ENCODE measurements around the gene STXBP6. TPM values are rescaled to one million over a fixed set of nuclear protein-coding genes. Genes with fewer than 3 reads are reported as not detected.
"Not testable (repeated sequence)": the region's sequence is repeated elsewhere in the genome, so short reads cannot be mapped to it uniquely, and the experiment has no call there.

STXBP6 gene
- total and polyA plus RNA-seq, 7 experiments from 2014 or later = not detected

DNA sequence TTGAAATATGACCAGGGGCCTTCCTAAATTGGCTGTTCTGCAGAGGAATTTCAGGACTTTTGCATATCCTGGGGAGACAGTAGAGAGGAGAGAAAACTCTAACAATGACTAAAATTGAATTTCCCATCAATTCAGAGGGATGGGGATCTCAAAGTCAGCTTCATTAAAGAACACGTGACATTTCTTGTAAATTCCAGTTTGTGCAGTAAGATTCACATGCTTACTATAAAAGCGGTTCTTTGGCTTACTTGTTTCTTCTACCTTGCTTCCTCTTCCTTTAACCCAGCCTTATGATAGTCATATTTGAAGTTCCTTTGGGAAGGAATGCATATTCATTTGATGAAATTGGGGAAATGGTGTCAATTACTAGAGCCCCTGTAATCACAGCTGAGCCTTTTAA lies 272.3 kb downstream of the STXBP6 start:
- no peaks in the 10 kb centered on the region for H3K4me1 ChIP-seq (ENCODE audit: control insufficient read depth in 2 of 2, insufficient read depth in 2 of 2, low read length in 2 of 2)
- no peak overlapping the region for H3K27ac Mint-ChIP-seq
- H3K27me3 Mint-ChIP-seq = peaks cover 5 to 34% (median 13%) of the 10 kb centered on the region in 5 donors
- POLR2A ChIA-PET = no interaction called here
- H3K9me3 ChIP-seq (ENCODE audit: control insufficient read depth in 2 of 3, low read length in 3 of 3) = no peaks in the 10 kb centered on the region
- H3K27ac ChIP-seq (ENCODE audit: low read depth, low read length) = no peak overlapping the region
- H3K36me3 Mint-ChIP-seq = no peaks in the 10 kb centered on the region
- H3K36me3 ChIP-seq (ENCODE audit: control insufficient read depth in 2 of 3, insufficient read depth in 3 of 3, low read length in 3 of 3) = no peaks in the 10 kb centered on the region
- peaks cover 0 to 2% (median 0%) of the 10 kb centered on the region in 11 donors for H3K9me3 Mint-ChIP-seq
- ATAC-seq (no peak), DNase-seq (no peak)
- H3K4me1 Mint-ChIP-seq = no peaks in the 10 kb centered on the region
- no peak overlapping the region for H3K4me3 Mint-ChIP-seq
- intact Hi-C loops (cut with micrococcal nuclease) = no loop called here
- H3K4me3 ChIP-seq (ENCODE audit: low read length) = no peak overlapping the region
- CTCF ChIA-PET = no interaction called here
- H3K27me3 ChIP-seq (ENCODE audit: control insufficient read depth in 2 of 2, insufficient read depth in 2 of 2, low read length in 2 of 2) = no peaks in the 10 kb centered on the region

DNA sequence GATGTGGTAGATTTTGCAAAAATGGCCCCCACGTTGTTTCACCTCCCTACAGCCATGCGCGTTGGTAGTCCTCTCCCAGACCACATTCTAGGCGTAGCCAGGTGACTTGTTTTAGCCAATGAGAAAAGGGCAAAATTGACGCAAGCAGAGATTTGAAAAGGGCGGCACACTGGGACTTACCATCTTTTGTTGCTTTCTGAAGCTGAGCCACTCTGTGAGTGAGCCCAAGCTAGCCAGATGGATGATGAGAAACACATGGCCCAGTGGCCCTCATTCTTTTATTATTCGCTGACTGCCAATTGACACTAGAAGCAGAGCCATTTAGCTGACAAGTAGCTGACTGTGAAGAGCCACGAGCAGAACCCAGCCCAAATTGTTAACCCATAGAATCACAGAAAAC lies 274.0 kb downstream of the STXBP6 start:
- H3K27me3 Mint-ChIP-seq = peaks cover 8 to 50% (median 27%) of the 10 kb centered on the region in 5 donors
- H3K4me1 Mint-ChIP-seq = no peaks in the 10 kb centered on the region
- no peaks in the 10 kb centered on the region for H3K36me3 ChIP-seq (ENCODE audit: control insufficient read depth in 2 of 3, insufficient read depth in 3 of 3, low read length in 3 of 3)
- H3K27ac ChIP-seq (ENCODE audit: low read depth, low read length) = no peak overlapping the region
- no peaks in the 10 kb centered on the region for H3K9me3 ChIP-seq (ENCODE audit: control insufficient read depth in 2 of 3, low read length in 3 of 3)
- H3K4me1 ChIP-seq (ENCODE audit: control insufficient read depth in 2 of 2, insufficient read depth in 2 of 2, low read length in 2 of 2) = no peaks in the 10 kb centered on the region
- intact Hi-C loops (cut with micrococcal nuclease) = no loop called here
- no peaks in the 10 kb centered on the region for H3K27me3 ChIP-seq (ENCODE audit: control insufficient read depth in 2 of 2, insufficient read depth in 2 of 2, low read length in 2 of 2)
- peaks cover 0 to 5% (median 3%) of the 10 kb centered on the region in 11 donors for H3K9me3 Mint-ChIP-seq
- ATAC-seq (no peak), DNase-seq (no peak)
- POLR2A ChIA-PET = no interaction called here
- H3K36me3 Mint-ChIP-seq = no peaks in the 10 kb centered on the region
- CTCF ChIA-PET = no interaction called here
- H3K4me3 Mint-ChIP-seq = no peak overlapping the region
- no peak overlapping the region for H3K27ac Mint-ChIP-seq
- no peak overlapping the region for H3K4me3 ChIP-seq (ENCODE audit: low read length)

DNA sequence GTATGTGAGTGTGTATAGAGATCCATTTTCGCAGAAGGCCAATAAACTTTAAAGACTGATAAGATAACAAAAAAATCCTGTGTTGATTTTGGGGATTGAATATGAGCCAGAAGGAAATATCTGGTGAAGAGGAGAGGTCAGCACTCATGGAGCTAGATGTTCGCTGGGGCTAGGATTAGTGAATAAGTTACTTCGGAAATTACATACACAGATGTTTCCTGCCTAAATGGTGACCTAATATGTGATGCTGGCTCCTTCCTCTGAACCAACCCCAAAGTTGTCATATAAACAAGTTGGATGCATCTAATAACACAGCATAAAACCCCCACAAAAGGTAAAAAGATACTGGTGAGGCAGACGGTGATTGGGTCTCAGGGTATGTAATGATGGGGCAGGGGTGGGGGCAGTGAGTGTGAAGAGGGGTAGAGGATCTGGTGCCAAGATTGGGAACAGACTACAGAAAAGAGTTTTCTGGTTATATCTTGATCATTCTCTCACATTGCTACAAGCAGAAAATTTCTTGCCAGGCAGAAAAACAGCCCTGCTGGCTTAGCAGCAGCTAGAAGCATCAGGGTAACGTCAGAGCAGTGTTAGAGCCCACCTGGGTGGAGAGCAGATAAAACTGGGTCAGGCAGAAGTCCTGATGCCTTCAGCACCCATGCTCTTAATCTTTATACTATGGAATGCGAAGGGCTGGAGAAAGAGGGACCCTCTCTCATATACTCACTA lies 275.6 kb downstream of the STXBP6 start:
- ATAC-seq (no peak), DNase-seq (no peak)
- Histone ChIP-seq H3K36me3 (ENCODE audit: control insufficient read depth in 2 of 3, insufficient read depth in 3 of 3, low read length in 3 of 3) (no peaks in the 10 kb centered on the region), H3K27me3 (ENCODE audit: control insufficient read depth in 2 of 2, insufficient read depth in 2 of 2, low read length in 2 of 2) (no peaks in the 10 kb centered on the region), H3K4me1 (ENCODE audit: control insufficient read depth in 2 of 2, insufficient read depth in 2 of 2, low read length in 2 of 2) (no peaks in the 10 kb centered on the region), H3K27ac (ENCODE audit: low read depth, low read length) (no peak overlapping the region), H3K9me3 (ENCODE audit: control insufficient read depth in 2 of 3, low read length in 3 of 3) (no peaks in the 10 kb centered on the region), H3K4me3 (ENCODE audit: low read length) (no peak overlapping the region)
- Mint-ChIP-seq H3K36me3 (no peaks in the 10 kb centered on the region), H3K27me3 (peaks cover 14 to 58% (median 35%) of the 10 kb centered on the region in 5 donors), H3K27ac (no peak overlapping the region), H3K4me3 (no peak overlapping the region), H3K9me3 (peaks cover 0 to 21% (median 6%) of the 10 kb centered on the region in 11 donors), H3K4me1 (no peaks in the 10 kb centered on the region)
- ChIA-PET CTCF (no interaction called here), POLR2A (no interaction called here)
- intact Hi-C loops (cut with micrococcal nuclease) = no loop called here

DNA sequence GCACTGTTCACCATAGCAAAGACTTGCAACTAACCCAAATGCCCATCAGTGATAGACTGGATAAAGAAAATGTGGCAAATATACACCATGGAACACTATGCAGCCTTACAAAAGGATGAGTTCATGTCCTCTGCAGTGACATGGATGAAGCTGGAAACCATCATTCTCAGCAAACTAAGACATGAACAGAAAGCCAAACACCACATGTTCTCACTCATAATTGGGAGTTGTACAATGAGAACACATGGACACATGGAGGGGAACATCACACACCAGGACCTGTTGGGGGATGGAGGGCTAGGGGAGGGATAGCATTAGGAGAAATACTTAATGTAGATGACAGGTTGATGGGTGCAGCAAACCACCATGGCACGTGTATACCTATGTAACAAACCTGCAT lies 276.4 kb downstream of the STXBP6 start:
- H3K4me3 ChIP-seq (ENCODE audit: low read length); H3K27me3 ChIP-seq (ENCODE audit: control insufficient read depth in 2 of 2, insufficient read depth in 2 of 2, low read length in 2 of 2); DNase-seq; H3K27ac Mint-ChIP-seq; CTCF ChIA-PET; H3K4me1 Mint-ChIP-seq; ATAC-seq; POLR2A ChIA-PET; intact Hi-C loops (cut with micrococcal nuclease); H3K36me3 ChIP-seq (ENCODE audit: control insufficient read depth in 2 of 3, insufficient read depth in 3 of 3, low read length in 3 of 3); H3K27ac ChIP-seq (ENCODE audit: low read depth, low read length); H3K4me3 Mint-ChIP-seq; H3K9me3 ChIP-seq (ENCODE audit: control insufficient read depth in 2 of 3, low read length in 3 of 3); H3K4me1 ChIP-seq (ENCODE audit: control insufficient read depth in 2 of 2, insufficient read depth in 2 of 2, low read length in 2 of 2); H3K36me3 Mint-ChIP-seq: not testable (repeated sequence)
- Mint-ChIP-seq H3K27me3 (peaks cover 18 to 62% (median 35%) of the 10 kb centered on the region in 5 donors), H3K9me3 (peaks cover 0 to 21% (median 6%) of the 10 kb centered on the region in 11 donors)

DNA sequence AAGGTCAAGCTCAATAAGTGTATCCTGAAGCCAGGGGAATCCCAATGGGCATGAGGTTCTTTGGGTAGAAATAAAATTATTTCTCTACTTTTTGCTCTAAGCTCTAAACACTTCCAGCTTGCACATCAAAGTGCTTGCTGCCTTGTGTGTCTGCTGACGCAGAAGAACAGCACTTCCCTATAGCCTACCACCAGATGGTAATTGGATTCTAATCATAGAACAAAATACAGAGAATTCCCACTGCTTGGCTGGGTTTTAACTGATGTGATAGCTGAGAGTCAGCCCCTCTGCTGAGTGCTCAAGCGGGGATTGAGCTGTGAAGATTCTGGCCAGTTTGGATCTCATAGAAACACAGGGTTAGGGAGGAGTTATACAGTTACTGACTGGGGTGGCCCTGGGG lies 283.5 kb downstream of the STXBP6 start:
- Mint-ChIP-seq H3K27me3 (peaks cover 10 to 61% (median 49%) of the 10 kb centered on the region in 5 donors), H3K27ac (no peak overlapping the region)
- POLR2A ChIA-PET = no interaction called here

DNA sequence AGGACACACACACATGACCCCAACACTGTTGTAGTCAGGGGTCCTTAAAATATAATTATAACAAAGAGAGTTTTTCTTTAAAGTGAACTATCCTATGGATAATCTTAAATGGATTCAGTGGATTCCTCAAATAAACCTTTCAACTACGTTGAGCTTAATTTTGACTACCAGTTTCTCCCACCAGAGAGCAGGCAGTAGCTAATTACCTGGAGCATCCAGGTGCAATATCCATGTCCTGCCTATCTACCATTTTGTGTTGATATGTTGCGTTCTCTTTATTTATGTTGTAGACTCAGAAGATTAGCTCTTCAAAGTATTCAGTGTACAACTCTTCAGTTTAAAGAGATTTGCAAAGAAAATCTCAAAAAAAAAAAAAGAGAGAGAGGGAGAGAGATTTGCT lies 288.8 kb downstream of the STXBP6 start:
- no peak overlapping the region for H3K4me3 ChIP-seq (ENCODE audit: low read length)
- no peak overlapping the region for H3K27ac ChIP-seq (ENCODE audit: low read depth, low read length)
- H3K27me3 ChIP-seq (ENCODE audit: control insufficient read depth in 2 of 2, insufficient read depth in 2 of 2, low read length in 2 of 2) = no peaks in the 10 kb centered on the region
- CTCF ChIA-PET = no interaction called here
- no peak for ATAC-seq
- no peaks in the 10 kb centered on the region for H3K9me3 ChIP-seq (ENCODE audit: control insufficient read depth in 2 of 3, low read length in 3 of 3)
- no peak for DNase-seq
- no peaks in the 10 kb centered on the region for H3K36me3 ChIP-seq (ENCODE audit: control insufficient read depth in 2 of 3, insufficient read depth in 3 of 3, low read length in 3 of 3)
- no peaks in the 10 kb centered on the region for H3K4me1 ChIP-seq (ENCODE audit: control insufficient read depth in 2 of 2, insufficient read depth in 2 of 2, low read length in 2 of 2)
- Mint-ChIP-seq H3K27ac (no peak overlapping the region), H3K4me3 (no peak overlapping the region), H3K36me3 (peaks cover 0 to 4% (median 0%) of the 10 kb centered on the region in 5 donors), H3K27me3 (peaks cover 16 to 52% (median 44%) of the 10 kb centered on the region in 5 donors), H3K9me3 (peaks cover 0 to 12% (median 6%) of the 10 kb centered on the region in 11 donors), H3K4me1 (no peaks in the 10 kb centered on the region)
- intact Hi-C loops (cut with micrococcal nuclease) = no loop called here
- POLR2A ChIA-PET = no interaction called here

More for the DNA sequence above, 283.5 kb downstream of the STXBP6 start:
- H3K27me3 ChIP-seq (ENCODE audit: control insufficient read depth in 2 of 2, insufficient read depth in 2 of 2, low read length in 2 of 2) = no peaks in the 10 kb centered on the region
- H3K4me1 ChIP-seq (ENCODE audit: control insufficient read depth in 2 of 2, insufficient read depth in 2 of 2, low read length in 2 of 2) = no peaks in the 10 kb centered on the region
- Mint-ChIP-seq H3K4me1 (no peaks in the 10 kb centered on the region), H3K36me3 (peaks cover 0 to 5% (median 0%) of the 10 kb centered on the region in 5 donors), H3K9me3 (peaks cover 3 to 40% (median 20%) of the 10 kb centered on the region in 11 donors), H3K4me3 (no peak overlapping the region)
- H3K36me3 ChIP-seq (ENCODE audit: control insufficient read depth in 2 of 3, insufficient read depth in 3 of 3, low read length in 3 of 3) = no peaks in the 10 kb centered on the region
- CTCF ChIA-PET = no interaction called here
- H3K9me3 ChIP-seq (ENCODE audit: control insufficient read depth in 2 of 3, low read length in 3 of 3) = no peaks in the 10 kb centered on the region
- no peak overlapping the region for H3K4me3 ChIP-seq (ENCODE audit: low read length)
- ATAC-seq (no peak), DNase-seq (no peak)
- intact Hi-C loops (cut with micrococcal nuclease) = no loop called here
- no peak overlapping the region for H3K27ac ChIP-seq (ENCODE audit: low read depth, low read length)
